Astrocyte of the cerebellum (primary cell): Measurements from ENCODE around the gene PRPH.
"Not testable (repeated sequence)": the region's sequence is repeated elsewhere in the genome, so short reads cannot be mapped to it uniquely, and the experiment has no call there.

Experiments
- DNase-seq: peaks from one replicate; pipeline ENCODE4 v3.0.0-alpha.2; 2011; ENCODE audit warnings: low read depth
- H3K4me3 ChIP-seq: 2 replicates; pipeline ENCODE4 v1.5.1; 2011; ENCODE audit warnings: mild to moderate bottlenecking, low read depth, low read length, moderate library complexity
- in situ Hi-C: cut with HindIII; loops from 2 replicates; pipeline ENCODE4 v1.10.0; 2017; ENCODE audit warnings: low sequenced_read_pairs
- TF ChIP-seq, protein P1 (sequence below): IDR thresholded peaks from 2 replicates; pipeline ENCODE4 v1.5.1; 2012; ENCODE audit warnings: low read length, low read depth, moderate library complexity, mild to moderate bottlenecking; ENCODE audit errors: missing control alignments

The PRPH gene

DNA sequence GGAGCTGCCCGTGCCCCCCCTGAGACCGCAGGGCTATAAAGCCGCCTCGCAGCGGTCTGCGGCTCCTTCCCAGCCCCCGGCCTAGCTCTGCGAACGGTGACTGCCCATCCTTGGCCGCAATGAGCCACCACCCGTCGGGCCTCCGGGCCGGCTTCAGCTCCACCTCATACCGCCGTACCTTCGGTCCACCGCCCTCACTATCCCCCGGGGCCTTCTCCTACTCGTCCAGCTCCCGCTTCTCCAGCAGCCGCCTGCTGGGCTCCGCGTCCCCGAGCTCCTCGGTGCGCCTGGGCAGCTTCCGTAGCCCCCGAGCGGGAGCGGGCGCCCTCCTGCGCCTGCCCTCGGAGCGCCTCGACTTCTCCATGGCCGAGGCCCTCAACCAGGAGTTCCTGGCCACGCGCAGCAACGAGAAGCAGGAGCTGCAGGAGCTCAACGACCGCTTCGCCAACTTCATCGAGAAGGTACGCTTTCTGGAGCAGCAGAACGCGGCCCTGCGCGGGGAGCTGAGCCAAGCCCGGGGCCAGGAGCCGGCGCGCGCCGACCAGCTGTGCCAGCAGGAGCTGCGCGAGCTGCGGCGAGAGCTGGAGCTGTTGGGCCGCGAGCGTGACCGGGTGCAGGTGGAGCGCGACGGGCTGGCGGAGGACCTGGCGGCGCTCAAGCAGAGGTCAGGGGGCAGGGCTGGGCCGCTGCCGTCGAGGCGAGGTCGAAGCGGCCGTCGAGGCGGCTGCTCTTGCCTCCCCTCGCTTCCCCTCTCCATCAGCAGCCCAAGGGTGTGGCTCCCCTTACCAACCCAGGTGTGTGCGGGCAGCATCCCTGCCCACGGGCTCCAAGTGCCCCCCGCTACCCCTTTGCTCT, at the start of gene PRPH:
PRPH (plus strand) TSS at position 66 of the 855 bp plus-strand sequence; CDS start at position 120, 54 bp downstream.
- in situ Hi-C loops = no loop called here
- no peak within 1 kb of the TSS for H3K4me3 ChIP-seq

DNA sequence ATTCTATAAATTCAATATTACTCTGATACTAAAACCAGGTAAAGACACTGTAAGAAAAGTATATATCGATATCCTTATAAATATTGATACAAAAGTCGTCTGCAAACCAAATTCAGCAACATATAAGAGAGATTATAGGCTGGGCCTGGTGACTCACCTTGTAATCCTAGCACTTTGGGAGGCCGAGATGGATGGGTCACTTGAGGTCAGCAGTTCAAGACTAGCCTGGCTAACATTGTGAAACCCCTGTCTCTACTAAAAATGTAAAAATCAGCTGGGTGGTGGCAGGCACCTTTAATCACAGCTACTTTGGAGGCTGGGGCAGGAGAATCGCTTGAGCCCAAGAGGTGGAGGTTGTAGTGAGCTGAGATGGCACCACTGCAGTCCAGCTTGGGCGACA, 43.6 kb upstream of the PRPH start:
- H3K4me3 ChIP-seq = no peak overlapping the region
- in situ Hi-C loops = no loop called here
- TF ChIP-seq, protein P1, sequence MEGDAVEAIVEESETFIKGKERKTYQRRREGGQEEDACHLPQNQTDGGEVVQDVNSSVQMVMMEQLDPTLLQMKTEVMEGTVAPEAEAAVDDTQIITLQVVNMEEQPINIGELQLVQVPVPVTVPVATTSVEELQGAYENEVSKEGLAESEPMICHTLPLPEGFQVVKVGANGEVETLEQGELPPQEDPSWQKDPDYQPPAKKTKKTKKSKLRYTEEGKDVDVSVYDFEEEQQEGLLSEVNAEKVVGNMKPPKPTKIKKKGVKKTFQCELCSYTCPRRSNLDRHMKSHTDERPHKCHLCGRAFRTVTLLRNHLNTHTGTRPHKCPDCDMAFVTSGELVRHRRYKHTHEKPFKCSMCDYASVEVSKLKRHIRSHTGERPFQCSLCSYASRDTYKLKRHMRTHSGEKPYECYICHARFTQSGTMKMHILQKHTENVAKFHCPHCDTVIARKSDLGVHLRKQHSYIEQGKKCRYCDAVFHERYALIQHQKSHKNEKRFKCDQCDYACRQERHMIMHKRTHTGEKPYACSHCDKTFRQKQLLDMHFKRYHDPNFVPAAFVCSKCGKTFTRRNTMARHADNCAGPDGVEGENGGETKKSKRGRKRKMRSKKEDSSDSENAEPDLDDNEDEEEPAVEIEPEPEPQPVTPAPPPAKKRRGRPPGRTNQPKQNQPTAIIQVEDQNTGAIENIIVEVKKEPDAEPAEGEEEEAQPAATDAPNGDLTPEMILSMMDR = no peak
- DNase-seq = no peak

More for the DNA sequence above, at the start of gene PRPH:
- TF ChIP-seq, protein P1 = no peak
- DNase-seq = no peak

DNA sequence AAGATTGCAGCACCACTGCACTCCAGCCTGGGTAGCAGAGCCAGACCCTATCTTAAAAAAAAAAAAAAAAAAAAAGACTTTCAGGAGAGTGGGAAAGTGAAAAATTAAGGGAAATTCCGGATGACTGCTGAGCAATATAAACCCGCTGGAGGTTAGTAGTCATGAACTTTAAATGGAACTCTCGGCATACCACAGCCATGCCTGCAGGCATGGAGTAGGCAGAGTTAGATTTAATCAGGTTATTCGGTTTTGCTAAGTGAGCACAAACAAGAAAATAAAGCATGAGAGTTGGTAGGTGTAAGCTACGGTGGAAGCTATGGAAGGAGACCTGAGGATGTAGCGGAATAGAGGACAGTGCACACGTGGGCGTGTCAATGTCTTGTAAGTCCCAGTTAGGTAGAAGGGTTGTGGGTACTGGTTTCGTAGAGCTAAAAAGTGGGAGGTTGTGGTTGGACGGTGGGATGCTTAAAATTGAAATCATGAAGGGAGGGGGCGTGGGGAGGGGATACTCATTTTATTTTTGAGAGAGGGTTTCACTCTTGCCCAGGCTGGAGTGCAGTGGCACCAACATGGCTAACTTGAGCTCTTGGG, 41.8 kb upstream of the PRPH start:
- in situ Hi-C loops = no loop called here
- DNase-seq = no peak
- H3K4me3 ChIP-seq = no peak overlapping the region
- TF ChIP-seq, protein P1 = no peak

DNA sequence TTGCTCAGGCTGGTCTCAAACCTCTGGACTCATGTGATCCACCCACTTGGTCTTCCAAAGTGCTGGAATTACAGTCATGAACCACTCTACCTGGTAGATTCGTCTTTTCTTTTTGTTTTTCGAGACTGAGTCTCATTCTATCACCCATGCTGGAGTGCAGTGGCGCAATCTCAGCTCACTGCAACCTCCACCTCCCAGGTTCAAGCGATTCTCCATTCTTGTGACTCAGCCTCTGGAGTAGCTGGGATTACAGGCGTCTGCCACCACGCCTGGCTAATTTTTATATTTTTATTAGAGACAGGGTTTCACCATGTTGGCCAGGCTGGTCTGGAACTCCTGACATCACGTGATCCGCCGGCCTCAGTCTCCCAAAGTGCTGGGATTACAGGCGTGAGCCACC, 39.5 kb upstream of the PRPH start:
- H3K4me3 ChIP-seq, in situ Hi-C loops, DNase-seq: not testable (repeated sequence)

DNA sequence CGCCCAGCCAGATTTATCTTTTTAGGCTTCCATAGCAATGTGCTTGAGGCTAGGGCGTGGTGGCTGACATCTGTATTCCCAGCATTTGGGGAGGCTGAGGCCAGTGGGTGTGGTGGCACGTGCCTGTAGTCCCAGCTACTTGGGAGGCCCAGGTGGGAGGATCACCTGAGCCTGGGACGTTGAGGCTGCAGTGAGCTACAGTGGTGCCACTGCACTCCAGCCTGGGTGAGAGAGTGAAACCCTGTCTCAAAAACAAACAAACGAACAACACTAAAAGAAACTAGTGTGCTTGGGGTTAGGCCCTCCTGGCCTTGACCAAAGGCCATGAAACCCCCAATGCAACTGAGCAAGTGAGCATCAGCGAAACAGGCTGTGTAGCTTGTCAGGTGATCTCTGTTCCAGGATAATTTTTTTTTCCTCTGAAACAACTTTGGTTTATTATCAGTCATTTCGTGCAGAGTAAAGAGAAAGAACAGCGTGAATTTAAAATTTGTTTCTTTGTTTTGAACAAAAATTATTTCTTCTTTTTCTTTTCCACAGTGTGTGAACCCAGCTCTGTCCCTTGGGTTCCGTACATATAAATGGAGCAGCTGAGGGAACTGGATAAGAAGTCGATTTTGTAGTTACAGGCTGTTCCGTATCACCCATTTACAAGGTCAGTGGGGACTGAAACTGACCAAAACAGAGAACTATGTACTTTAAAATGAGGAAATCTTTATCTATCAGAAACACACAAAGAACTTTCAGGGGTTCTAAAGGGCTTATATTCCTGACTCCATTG, 38.9 kb upstream of the PRPH start:
- H3K4me3 ChIP-seq = no peak overlapping the region
- no peak for DNase-seq
- TF ChIP-seq, protein P1 = no peak
- in situ Hi-C loops = no loop called here

DNA sequence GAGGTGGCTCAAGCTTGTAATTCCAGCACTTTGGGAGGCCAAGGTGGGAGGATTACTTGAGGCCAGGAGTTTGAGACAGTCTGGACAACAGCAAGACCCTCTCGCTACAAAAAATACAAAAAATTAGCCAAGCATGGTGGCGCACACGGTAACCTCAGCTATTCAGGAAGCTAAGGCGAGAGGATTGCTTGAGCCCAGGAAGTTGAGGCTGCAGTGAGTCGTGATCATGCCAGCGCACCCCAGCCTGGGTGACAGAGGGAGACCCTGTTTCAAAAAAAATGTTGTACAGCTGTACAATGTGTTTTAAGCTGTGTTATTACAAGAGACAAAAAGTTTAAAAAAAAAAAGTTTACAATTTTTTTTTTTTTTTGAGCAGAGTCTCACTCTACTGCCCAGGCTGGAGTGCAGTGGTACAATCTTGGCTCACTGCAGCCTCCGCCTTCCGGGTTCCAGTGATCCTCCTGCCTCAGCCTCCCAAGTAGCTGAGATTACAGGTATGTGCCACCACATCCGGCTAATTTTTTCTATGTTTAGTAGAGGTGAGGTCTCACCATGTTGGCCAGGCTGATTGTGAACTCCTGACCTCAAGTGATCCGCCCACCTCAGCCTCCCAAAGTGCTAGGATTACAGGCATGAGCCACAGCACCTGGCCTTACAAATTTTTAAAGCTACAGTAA, 37.3 kb upstream of the PRPH start:
- H3K4me3 ChIP-seq, in situ Hi-C loops, DNase-seq: not testable (repeated sequence)

DNA sequence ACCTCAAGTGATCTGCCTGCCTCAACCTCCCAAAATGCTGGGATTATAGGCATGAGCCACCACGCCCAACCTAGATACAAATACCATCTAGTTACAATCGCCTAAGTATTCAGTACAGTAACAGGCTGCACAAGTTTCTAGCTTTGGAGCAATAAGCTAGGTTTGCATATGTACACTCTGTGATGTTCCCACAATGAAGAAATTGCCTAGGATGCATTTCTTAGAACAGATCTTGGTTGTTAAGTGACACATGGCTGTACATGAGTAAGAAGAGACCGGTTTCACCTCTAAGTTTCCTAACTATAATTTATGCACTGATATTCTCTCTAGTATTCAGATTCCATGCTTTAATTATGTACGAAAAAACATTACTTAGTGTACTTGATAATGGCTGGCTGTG, 35.5 kb upstream of the PRPH start:
- TF ChIP-seq, protein P1 = no peak
- DNase-seq = no peak
- H3K4me3 ChIP-seq = no peak overlapping the region
- in situ Hi-C loops = no loop called here
